Type B pancreatic cell (in vitro differentiated cells): ENCODE results near the gene ZNF33B. TPM values are rescaled to one million over a fixed set of nuclear protein-coding genes. Genes with fewer than 3 reads are reported as not detected.

Source experiments
- DNase-seq: peaks from one replicate; pipeline ENCODE4 v3.0.0; 2021; ENCODE audit warnings: mixed read lengths; ENCODE audit not compliant: unreplicated experiment; ENCODE audit errors: extremely low spot score
- H3K27ac Mint-ChIP-seq: 2 replicates; pipeline ENCODE4 v1.8.0; 2021; ENCODE audit warnings: mild to moderate bottlenecking, mixed read lengths
- H3K27me3 Mint-ChIP-seq: 2 replicates; pipeline ENCODE4 v1.8.0; 2021; ENCODE audit warnings: mixed read lengths
- H3K36me3 Mint-ChIP-seq: 2 replicates; pipeline ENCODE4 v1.8.0; 2021; ENCODE audit warnings: mixed read lengths
- H3K4me1 Mint-ChIP-seq: one replicate; pipeline ENCODE4 v1.8.0; 2021; ENCODE audit warnings: mixed read lengths; ENCODE audit not compliant: unreplicated experiment
- H3K4me3 Mint-ChIP-seq: 2 replicates; pipeline ENCODE4 v1.8.0; 2021; ENCODE audit warnings: mild to moderate bottlenecking, mixed read lengths
- H3K9me3 Mint-ChIP-seq: 2 replicates; pipeline ENCODE4 v1.8.0; 2021; ENCODE audit warnings: mixed read lengths
- total RNA-seq: library from RNA; stranded (reverse); gene quantifications from 2 replicates; pipeline ENCODE4 v1.2.1, GENCODE V29; 2021; ENCODE audit warnings: low replicate concordance
- TF ChIP-seq, protein P1 (sequence below): fragments of 200-600 bp; sonication (generic); conservative IDR thresholded peaks from 2 replicates; pipeline ENCODE4 v1.5.0; 2021; ENCODE audit warnings: antibody characterized with exemption, mild to moderate bottlenecking

Gene ZNF33B
- total RNA-seq, 1 donor from 2014 or later, result 39.3 TPM

DNA sequence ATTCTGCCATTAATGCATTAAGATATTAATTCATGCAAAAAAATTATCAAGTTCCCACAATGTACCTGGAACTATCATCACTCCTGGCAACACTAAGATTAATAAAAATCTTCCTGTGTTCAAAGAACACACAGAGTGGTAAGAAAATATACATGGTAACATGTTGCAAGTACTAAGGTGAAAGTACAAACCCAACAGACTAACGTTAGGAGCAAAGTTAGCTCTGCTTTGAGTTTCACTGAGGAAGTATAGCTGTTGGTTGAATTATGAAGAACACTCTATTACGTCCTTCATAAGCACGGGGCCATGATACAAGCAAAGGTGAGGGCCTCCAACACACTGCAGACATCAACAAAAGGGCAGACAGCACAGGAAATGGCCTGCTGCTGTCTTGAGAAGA, 5.8 kb downstream of the ZNF33B start:
- no peak for DNase-seq
- TF ChIP-seq, protein P1, sequence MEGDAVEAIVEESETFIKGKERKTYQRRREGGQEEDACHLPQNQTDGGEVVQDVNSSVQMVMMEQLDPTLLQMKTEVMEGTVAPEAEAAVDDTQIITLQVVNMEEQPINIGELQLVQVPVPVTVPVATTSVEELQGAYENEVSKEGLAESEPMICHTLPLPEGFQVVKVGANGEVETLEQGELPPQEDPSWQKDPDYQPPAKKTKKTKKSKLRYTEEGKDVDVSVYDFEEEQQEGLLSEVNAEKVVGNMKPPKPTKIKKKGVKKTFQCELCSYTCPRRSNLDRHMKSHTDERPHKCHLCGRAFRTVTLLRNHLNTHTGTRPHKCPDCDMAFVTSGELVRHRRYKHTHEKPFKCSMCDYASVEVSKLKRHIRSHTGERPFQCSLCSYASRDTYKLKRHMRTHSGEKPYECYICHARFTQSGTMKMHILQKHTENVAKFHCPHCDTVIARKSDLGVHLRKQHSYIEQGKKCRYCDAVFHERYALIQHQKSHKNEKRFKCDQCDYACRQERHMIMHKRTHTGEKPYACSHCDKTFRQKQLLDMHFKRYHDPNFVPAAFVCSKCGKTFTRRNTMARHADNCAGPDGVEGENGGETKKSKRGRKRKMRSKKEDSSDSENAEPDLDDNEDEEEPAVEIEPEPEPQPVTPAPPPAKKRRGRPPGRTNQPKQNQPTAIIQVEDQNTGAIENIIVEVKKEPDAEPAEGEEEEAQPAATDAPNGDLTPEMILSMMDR, result no peak
- Mint-ChIP-seq H3K27ac (no peak overlapping the region), H3K4me1 (peaks cover 10% of the 10 kb centered on the region), H3K36me3 (peaks cover 37% of the 10 kb centered on the region), H3K27me3 (no peaks in the 10 kb centered on the region), H3K4me3 (no peak overlapping the region), H3K9me3 (no peaks in the 10 kb centered on the region)

DNA sequence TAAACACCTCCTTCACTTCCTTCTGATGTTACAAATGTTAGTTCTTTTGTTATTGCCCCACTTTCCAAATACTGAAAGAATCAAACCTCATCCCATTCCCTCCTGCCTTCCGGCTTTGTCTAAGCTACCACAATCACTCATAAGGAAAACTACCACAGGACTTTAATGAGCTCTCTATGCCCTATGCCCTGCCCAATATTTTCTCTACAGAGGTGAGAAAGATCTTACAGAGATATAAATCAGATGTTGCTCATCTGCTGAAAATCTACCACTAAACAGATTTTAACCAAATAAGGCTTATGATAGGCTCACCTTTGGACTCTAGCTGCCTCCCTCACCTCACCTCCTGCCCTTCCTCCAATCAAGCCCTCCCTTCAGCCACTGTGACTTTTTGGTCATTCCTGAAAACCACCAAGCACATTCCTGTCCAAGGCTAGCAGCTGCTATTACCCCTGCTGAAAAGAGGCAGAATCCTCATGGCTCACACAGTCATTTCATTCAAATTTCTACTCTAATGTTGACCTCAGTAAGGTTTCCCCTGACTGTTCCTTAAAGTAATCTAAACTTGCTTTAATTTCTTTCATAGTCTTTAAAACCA, 7.7 kb downstream of the ZNF33B start:
- H3K9me3 Mint-ChIP-seq, result no peaks in the 10 kb centered on the region
- peaks cover 41% of the 10 kb centered on the region for H3K36me3 Mint-ChIP-seq
- no peaks in the 10 kb centered on the region for H3K4me1 Mint-ChIP-seq
- no peak overlapping the region for H3K4me3 Mint-ChIP-seq
- TF ChIP-seq, protein P1, result no peak
- no peaks in the 10 kb centered on the region for H3K27me3 Mint-ChIP-seq
- no peak for DNase-seq
- no peak overlapping the region for H3K27ac Mint-ChIP-seq

DNA sequence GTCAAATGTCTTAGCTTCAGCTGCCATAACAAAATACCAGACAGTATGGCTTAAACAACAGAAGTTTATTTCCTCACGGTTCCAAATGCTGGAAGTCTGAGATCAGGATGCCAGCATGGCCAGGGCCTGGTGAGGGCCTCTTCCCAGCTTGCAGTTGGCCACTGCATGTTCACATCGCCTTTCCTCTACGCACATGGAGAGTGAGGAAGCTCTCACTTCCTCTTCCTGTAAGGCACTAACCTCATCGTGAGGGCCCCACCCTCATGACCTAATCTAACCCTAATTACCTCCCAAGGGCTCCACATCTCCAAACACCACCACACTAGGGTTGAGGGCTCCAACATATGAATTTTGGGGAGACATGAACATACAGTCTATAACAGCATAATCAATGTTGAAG, 14.4 kb downstream of the ZNF33B start:
- no peaks in the 10 kb centered on the region for H3K9me3 Mint-ChIP-seq
- no peak for DNase-seq
- TF ChIP-seq, protein P1, result no peak
- no peak overlapping the region for H3K27ac Mint-ChIP-seq
- no peak overlapping the region for H3K4me3 Mint-ChIP-seq
- no peaks in the 10 kb centered on the region for H3K4me1 Mint-ChIP-seq
- H3K27me3 Mint-ChIP-seq, result no peaks in the 10 kb centered on the region
- peaks cover 46% of the 10 kb centered on the region for H3K36me3 Mint-ChIP-seq

DNA sequence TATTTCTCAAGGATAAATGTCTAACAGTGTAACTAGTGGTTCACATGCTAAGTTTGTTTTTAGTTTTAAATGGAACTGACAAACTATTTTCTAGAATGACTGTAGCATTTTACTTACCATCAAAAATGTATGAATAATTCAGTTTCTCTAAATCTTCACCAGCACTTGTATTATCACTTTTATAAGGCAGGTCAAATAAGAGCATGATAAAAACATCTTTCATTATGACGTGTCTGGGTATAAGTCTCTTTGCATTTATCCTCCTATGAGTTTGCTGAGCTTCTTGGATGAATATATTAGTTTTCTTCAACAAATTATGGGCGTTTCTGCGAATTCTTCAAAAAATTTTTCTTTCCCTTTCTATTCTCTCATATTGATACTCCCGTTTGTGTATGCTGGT, 19.9 kb downstream of the ZNF33B start:
- H3K9me3 Mint-ChIP-seq, result no peaks in the 10 kb centered on the region
- H3K4me3 Mint-ChIP-seq, result no peak overlapping the region
- H3K4me1 Mint-ChIP-seq, result no peaks in the 10 kb centered on the region
- peaks cover 52% of the 10 kb centered on the region for H3K36me3 Mint-ChIP-seq
- no peak overlapping the region for H3K27ac Mint-ChIP-seq
- no peaks in the 10 kb centered on the region for H3K27me3 Mint-ChIP-seq
- DNase-seq, result no peak
- TF ChIP-seq, protein P1, result no peak

DNA sequence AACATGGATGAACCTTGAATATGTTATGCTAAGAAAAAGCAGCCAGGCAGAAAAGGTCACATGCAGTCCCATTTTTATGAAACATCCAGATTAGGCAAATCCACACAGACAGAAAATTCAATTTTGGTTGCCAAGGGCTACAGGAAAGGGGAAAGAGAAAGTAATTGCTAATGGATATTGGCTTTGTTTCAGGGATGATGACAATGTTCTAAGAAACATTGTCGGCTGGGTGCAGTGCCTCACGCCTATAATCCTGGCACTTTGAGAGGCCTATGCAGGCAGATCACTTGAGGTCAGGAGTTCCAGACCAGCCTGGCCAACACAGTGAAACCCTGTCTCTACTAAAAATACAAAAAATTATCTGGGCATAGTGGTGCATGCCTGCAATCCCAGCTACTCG, 23.0 kb downstream of the ZNF33B start:
- no peak for DNase-seq
- Mint-ChIP-seq H3K4me1 (no peaks in the 10 kb centered on the region), H3K36me3 (peaks cover 51% of the 10 kb centered on the region), H3K27me3 (no peaks in the 10 kb centered on the region), H3K9me3 (no peaks in the 10 kb centered on the region), H3K4me3 (no peak overlapping the region), H3K27ac (no peak overlapping the region)
- TF ChIP-seq, protein P1, result no peak

DNA sequence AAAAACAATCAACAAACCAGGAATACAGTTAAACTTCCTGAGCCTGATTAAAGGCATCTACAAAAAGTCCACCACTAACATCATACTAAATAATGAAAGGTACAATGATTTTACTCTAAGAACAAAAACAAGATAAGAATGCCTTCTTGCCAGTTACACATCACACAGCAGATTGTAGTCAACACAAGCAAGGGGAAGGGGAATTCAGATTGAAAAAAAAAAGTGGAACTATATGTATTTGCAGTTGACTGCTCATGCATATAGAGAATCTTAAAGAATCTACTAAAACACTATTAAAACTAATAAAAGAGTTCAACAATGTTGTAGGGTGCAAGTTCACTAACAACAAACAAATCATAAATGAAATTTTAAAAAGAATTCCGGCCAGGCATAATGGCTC, 28.5 kb downstream of the ZNF33B start:
- peaks cover 58% of the 10 kb centered on the region for H3K36me3 Mint-ChIP-seq
- TF ChIP-seq, protein P1, result no peak
- H3K4me3 Mint-ChIP-seq, result no peak overlapping the region
- H3K9me3 Mint-ChIP-seq, result peaks cover 6% of the 10 kb centered on the region
- no peaks in the 10 kb centered on the region for H3K27me3 Mint-ChIP-seq
- H3K4me1 Mint-ChIP-seq, result no peaks in the 10 kb centered on the region
- no peak overlapping the region for H3K27ac Mint-ChIP-seq
- DNase-seq, result no peak
